GM15510 (cell line): ENCODE results near the gene LIMS1.

ENCODE experiments used
- POLR2A ChIP-seq: IDR thresholded peaks from 3 replicates; pipeline ENCODE4 v1.6.1; 2011; ENCODE audit warnings: borderline replicate concordance; ENCODE audit not compliant: insufficient read length; ENCODE audit errors: extremely low read depth

LIMS1 gene

DNA sequence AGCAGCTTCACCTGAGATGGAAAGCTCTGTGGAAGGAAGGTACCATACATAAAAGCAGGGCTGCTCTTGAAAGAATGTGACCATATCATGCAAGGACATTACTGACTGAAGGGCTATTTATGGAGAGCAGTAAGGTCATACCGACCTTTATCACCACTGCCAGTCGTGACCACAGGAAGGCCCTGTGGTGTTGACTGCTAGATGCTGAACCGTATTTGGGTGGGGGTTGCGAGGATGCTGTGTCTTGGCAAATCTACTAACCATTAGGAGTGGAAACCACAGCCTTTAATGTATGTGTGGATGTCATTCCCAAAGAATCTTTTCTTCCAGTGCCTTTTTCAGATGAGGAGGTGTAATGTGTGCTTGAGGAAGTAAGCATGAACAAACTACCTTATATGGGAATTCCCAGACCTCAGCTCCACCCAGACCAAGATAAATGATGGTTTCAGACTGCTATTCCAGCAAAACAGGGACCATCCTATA lies 60.8 kb downstream of the LIMS1 start:
- no peak for TF ChIP-seq POLR2A

DNA sequence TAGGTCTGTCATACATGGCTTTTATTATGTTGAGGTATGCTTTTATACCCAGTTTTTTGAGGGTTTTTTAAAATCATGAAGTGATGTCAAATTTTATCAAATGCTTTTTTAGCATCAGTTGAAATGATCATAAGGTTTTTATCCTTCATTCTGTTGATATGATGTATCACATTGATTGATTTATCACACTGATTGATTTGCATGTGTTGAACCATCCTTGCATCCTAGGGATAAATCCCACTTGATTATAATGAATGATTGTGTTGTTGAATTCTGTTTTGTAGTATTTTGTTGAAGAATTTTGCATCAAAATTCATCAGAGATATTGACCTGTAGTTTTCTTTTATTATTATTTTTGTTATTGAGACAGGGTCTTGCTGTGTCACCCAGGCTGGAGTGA lies 68.2 kb downstream of the LIMS1 start:
- TF ChIP-seq POLR2A = no peak

DNA sequence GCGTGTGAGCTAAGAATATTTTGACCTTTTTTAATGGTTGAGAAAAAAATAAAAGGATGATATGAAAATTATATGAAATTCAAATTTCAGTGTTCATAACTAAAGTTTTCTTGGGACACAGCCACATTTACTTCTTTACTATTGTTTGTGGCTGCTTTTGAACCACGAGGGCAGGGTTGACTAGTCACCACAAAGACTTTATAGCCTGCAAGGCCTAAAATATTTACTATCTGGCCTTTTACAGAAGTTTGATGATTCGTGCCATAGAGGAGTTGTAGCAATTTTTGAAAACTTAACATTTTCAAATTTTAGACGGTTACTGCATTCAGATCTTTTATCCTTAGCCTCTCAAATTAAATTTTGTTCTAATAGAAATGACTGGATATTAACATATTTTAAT lies 69.9 kb downstream of the LIMS1 start:
- no peak for TF ChIP-seq POLR2A

DNA sequence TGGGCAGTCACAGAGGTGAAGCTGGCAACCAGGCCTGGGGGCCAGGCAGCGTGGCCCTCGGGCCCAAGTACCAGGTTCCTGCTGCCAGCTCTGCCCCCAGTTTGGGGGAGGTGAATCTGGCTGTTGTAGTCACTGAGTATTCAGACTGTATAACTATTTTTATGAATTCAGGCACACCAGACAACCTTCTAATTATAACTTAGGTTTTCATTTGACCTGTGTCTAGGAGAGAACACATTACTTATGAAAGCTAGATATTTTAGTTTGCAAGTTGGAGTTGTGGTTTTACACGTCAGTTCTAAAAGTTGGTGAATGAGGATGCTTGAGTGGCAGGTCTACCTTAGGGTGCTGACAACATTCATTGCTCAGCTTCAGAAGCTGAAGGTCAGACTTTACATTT lies 71.7 kb downstream of the LIMS1 start:
- TF ChIP-seq POLR2A = no peak

DNA sequence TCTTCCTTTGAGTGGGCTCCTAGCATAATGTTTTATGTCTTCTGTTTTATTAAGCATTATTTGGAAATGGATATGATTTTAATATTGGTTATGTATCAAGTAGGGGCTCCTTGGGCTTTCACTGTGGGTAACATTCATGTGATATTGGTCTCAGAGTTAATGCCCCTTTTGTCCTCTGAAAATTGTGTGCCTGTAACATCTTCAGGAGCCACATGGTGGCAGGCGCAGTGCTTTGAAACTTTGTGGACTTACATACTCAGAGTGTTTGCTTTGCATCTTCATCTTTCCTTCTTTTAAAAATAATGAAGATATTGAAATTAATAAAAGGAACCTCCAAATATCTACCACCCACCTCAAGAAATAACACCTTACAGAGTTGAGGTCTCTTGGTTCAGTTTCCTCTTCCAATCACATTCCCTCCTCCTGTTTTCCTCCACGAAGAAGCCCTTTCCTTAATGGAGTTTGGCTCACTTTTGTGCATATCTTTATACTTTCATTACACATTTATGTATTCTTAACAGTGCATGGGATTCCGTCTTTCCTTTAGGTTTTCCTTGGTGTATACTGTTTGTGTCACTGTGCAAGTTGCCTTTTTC lies 73.5 kb downstream of the LIMS1 start:
- no peak for TF ChIP-seq POLR2A

DNA sequence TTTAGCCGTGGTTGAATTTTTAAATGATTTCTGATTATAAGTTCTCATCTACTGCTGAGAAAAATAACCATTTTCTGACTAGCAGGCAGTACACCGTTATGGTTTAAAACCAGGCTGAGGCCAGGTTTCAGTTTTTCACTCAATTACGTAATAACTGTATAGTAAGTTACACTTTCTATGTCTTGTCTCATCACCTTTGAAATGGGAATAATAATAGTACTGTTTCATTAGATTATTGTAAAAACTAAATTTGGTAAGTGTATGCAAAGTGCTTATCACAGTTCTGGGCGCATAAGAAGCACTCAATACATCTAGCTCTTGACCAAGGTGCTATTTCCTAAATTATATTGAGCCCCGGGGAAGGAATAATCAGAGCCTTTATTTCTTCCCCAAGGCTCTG lies 76.8 kb downstream of the LIMS1 start:
- TF ChIP-seq POLR2A = no peak

DNA sequence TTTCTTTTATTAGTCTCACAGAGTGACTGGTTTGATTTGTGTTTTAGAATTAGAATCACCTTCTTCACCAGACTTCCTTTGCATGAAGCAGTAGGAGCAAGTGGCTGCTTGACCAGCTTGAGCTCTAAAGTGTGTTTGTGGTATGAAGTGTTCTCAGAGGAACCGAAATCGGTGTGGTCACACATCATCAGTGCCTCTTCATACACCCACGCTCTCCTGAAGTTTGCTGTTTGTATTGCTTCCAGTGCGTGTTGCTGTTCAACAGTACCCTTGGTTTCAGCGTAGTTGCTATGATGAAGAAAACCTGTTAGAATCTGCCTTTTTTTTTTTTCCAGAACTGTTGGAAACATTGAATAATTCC lies 77.9 kb downstream of the LIMS1 start:
- no peak for TF ChIP-seq POLR2A

DNA sequence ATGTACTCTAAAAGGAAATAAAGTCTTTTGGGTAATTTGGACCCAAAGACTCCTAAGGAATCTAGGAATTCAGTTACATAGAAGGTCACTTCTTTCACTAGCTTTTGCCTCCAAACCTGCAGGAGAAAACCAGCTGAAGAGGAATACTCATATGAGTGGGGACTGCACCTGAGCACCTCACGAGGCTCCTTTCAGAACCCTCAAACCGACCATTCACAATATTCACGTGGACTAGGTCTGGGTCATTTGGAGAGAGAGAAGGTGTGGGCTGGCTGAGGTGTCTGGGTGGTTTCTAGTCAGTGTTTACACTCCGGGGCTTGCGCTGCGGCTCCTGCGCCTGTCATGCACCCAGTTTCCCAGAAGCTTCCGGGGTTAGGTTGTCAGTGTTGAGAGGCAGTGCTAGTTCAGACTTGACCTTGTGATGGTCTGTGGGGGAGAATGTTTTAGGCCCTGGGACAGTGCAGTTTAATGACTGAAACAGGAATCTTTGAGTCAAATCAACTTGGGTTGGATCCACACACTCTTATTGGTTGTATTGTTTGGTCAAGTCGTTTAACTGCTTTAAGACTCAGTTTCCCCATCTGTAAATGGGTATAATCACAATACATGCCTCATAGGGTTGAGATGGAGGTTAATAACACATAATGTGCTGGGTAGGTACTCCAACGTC lies 78.4 kb downstream of the LIMS1 start:
- no peak for TF ChIP-seq POLR2A

DNA sequence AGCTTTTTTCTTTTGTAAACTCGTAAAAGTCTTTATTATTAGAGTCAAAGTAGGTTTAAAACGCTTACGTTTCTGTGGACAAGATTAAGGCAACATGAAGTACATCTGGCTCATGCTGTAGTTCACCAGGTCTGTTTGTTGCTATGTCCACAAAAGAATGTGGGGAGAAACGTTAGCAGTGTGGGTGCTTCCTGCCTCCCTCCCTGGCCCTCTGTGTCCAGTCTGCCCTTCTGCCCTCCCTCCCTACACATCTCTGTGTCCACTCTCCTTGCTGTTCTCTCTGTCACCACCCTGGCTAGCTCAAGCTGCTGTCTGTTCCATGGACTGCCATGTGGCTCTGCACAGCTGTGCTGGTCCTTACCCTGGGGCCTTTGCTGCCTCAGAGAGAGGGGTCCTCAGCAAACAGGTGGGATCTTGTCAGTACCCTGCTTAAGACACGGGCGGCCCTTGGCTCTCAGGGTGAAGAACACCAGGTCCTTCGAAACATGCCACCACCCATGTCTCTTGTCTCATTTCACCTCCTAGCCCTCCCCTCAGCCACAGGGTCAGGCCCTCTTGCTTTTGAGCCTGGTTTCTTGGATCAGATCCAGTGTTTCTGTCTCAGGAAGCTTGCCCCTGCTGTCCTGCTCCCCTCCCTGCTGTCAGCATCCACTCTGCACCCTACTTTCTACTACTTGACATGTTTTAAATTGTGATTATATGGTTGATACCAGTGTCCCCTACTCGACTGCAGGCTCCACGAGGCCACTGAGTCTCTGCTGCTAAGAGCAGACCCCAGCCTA lies 79.2 kb downstream of the LIMS1 start:
- TF ChIP-seq POLR2A = no peak

DNA sequence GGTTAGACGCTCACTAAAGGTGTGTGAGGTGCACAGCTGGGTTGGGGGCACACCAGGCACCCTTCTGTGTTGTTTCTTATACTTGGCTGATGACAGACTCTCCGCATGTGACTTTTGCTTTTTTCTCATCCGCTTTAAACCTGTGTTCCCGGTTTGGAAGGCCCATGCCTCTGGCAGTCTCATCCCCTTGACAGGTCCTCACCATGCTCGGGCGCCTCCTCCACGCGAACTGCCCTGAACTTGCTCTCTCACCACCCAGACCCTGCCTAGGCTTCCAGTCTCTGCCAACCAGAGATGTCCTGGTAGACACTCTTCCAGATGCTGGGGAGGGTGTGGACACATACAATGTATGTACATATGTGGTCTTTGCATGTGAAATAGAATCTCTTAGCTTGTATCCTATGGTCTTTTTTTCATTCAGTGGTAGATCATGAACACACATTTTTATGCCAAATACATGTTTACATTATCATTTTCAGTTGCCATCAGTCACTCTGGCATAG lies 79.8 kb downstream of the LIMS1 start:
- TF ChIP-seq POLR2A = no peak

DNA sequence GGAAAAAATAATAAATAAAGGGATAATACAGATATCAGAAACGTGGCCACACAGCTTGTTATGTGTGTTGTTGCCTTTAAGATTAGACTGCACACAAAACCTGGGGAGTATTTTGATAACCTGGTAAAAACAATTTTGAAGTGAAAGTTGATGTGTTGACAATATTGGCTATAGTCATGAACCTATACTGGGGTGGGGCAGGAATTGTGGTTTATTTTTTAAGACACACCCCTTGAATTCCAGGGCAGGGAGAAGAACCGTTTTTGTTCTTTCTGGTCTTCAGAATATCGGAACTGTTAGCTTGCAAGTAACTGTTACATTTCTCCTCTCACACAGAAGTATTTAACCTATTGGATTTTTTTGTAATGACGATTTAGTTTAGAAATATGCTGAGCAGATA lies 80.4 kb downstream of the LIMS1 start:
- TF ChIP-seq POLR2A = no peak

DNA sequence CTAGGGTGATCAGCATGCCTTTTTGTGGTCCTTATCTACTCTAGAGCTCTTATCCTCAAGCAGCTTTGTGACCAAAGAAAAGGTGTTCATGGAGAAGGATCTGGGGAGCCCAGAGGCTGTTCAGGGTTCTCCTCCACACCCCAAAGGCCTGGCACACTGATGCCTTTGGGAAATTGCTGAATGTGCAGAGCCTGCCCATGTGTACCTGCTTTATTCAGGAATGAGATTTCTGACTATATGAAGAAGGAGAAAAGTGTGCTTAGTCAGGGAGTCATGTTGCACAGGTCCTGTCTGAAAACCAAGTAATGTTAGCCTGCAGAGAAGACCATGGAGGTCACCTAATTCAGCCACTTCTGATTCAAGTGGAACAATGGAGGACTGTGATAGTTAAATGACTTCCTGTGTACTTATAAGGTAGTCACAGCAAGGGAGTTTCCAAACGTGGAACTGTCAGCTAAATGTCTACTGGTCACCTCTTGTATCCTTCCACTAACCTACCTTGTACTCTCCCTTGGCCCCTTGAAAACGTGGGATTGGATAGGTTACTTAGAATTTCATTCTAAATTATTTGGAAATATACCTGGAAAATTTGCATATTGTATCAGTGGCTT lies 81.3 kb downstream of the LIMS1 start:
- no peak for TF ChIP-seq POLR2A

DNA sequence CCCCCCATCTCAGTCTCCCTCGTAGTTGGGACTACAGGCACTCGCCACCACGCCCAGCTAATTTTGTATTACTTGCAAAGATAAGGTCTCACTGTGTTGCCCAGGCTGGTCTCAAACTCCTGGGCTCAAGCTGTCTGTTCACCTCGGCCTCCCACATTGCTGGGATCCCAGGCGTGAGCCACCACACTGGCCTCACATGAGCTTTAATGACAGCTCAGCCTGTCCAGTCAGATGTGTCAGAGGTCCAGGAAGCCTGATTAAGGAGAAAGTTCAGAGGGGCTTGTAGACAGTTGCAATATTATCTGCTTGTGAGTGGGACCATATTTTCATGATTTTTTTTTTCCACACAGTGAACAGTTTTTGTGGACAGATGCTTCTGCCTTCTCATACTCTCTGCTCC lies 82.0 kb downstream of the LIMS1 start:
- no peak for TF ChIP-seq POLR2A

DNA sequence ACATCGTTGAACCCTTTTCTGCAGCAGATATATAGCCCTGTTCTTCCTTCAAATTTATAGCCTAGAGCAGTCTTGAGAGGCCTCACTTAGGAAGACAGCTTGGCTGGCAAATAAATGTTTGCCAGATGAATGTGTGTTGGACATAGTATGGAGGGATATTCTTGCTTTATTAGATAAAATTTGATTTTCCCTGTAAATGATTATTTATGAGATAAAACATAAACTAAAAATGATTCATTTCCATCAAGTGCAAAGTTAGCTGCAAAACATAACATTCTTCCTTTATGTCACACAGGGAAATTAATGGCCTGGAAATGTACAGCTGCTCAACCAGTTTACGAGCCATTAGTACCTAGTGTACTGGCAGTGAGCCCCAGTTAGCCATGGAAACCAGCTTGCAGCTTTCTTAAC lies 82.5 kb downstream of the LIMS1 start:
- TF ChIP-seq POLR2A = no peak

DNA sequence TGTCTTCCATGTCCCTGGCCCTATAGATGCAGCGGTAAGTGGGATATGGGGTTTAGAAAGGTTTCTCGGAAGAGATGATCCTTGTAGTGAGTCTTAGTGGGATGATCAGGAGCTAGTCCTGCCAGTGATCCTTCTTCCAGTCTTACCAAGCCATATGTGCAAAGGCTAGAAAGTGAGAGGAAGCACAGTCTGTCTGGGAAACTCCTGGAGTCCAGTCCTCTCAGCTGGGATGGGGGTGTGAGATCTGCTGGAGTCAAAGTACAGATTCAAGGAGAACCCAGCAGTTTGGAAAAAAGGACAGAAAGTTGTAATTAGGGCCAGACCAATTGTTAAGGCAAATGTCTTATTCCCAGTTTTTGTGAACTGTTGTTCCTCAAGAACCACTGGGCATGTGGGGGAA lies 83.3 kb downstream of the LIMS1 start:
- TF ChIP-seq POLR2A = no peak

DNA sequence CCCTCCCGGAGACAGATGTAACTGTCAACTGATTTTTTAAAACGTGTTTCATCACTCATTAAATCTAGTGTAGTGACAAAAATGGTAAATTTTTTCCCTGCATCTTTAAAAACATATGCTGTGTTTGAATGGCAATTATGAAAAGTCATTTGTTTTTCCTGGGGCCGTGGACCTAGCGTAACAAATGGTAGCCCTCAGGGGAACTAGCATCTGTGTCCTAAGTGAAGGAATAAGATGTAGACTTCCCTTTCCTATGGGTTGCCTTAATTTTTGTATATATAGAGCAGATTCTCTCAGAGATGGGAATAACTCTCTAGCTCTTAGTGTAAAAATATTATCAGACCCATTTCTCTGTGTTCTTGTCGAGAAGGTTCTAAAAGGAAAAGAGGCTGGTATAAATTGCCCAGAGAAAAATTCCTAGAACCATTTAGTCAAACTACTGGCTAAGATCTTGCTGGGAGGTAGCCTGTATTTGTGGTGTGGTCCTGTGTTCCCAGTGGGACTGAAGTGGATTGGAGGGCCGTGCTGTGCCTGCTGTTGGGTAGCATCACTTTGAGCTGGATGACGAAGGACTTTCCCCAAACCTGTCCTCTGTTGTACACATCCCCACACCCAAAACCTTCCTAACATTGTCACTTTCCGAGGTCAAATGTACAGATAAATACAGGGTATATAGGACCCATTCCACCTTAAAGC lies 85.8 kb downstream of the LIMS1 start:
- TF ChIP-seq POLR2A = no peak

DNA sequence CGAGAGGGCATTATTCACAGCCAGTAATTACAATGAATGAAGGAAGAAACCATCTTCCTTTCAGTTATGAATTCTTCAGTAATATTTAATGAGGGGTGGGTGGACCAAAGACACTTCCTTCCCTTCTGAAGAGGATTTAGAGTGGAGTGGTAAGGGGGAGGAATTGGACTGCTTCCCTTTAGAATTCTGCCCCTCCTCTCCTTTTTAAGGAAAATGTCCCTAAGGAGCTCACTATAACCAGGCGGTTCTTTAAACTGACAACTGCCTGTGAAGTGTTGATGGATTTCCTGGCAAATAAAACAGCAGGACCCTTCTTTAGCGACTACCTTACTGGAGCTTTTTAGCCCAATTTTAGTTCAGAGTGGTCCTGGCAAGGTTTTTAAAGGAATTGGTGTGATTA lies 86.4 kb downstream of the LIMS1 start:
- no peak for TF ChIP-seq POLR2A
